GM23248 (cell line): ENCODE measurements around the gene HOGA1.

Experiments
- EZH2 ChIP-seq: fragments of 200-600 bp; sonication (generic); IDR thresholded peaks from 2 replicates; pipeline ENCODE4 v1.6.1; 2018; ENCODE audit warnings: antibody characterized with exemption, mild to moderate bottlenecking; ENCODE audit not compliant: insufficient read depth, poor library complexity, severe bottlenecking
- EZH2phosphoT487 ChIP-seq: fragments of 200-600 bp; sonication (generic); IDR thresholded peaks from 2 replicates; pipeline ENCODE4 v1.6.1; 2018; ENCODE audit warnings: antibody characterized with exemption, moderate library complexity, mild to moderate bottlenecking, low read depth; ENCODE audit not compliant: insufficient read depth

- no peak for TF ChIP-seq EZH2phosphoT487
- no peak for TF ChIP-seq EZH2
Measured at GRCh38 chr10:97600616-97601015, 16.4 kb downstream of the HOGA1 start.
